ENCODE data around the gene LY6G6D.

Gene LY6G6D

GRCh38 chr6:31765910-31766794, 51.0 kb downstream of the LY6G6D start:
- no peak for DNase-seq

GRCh38 chr6:31767096-31767645, 52.0 kb downstream of the LY6G6D start:
- no peak for DNase-seq
